Nephron progenitor cell (in vitro differentiated cells): ENCODE results near the gene KIAA0930.

Experiments
- DNase-seq: peaks from one replicate; pipeline ENCODE4 v3.0.0; 2021
- H3K27ac Mint-ChIP-seq: 2 replicates; pipeline ENCODE4 v1.8.0; 2021; ENCODE audit warnings: mild to moderate bottlenecking, moderate library complexity, mixed read lengths
- H3K27me3 Mint-ChIP-seq: 2 replicates; pipeline ENCODE4 v1.8.0; 2021; ENCODE audit warnings: mild to moderate bottlenecking, low read depth, mixed read lengths; ENCODE audit not compliant: poor library complexity
- H3K36me3 Mint-ChIP-seq: 2 replicates; pipeline ENCODE4 v1.8.0; 2021; ENCODE audit warnings: low read depth, mixed read lengths
- H3K4me1 Mint-ChIP-seq: 2 replicates; pipeline ENCODE4 v1.8.0; 2021; ENCODE audit warnings: mixed read lengths
- H3K4me3 Mint-ChIP-seq: 2 replicates; pipeline ENCODE4 v1.8.0; 2021; ENCODE audit warnings: mild to moderate bottlenecking, moderate library complexity, mixed read lengths
- H3K9me3 Mint-ChIP-seq: 2 replicates; pipeline ENCODE4 v1.8.0; 2021; ENCODE audit warnings: mild to moderate bottlenecking, moderate library complexity, mixed read lengths
- TF ChIP-seq, protein P1 (sequence below): fragments of 200-600 bp; sonication (generic); IDR thresholded peaks from 2 replicates; pipeline ENCODE4 v1.5.0; 2021; ENCODE audit warnings: antibody characterized with exemption

KIAA0930 gene

GRCh38 chr22:45179276-45180049 is 61.2 kb downstream of the KIAA0930 start:
- TF ChIP-seq, protein P1, sequence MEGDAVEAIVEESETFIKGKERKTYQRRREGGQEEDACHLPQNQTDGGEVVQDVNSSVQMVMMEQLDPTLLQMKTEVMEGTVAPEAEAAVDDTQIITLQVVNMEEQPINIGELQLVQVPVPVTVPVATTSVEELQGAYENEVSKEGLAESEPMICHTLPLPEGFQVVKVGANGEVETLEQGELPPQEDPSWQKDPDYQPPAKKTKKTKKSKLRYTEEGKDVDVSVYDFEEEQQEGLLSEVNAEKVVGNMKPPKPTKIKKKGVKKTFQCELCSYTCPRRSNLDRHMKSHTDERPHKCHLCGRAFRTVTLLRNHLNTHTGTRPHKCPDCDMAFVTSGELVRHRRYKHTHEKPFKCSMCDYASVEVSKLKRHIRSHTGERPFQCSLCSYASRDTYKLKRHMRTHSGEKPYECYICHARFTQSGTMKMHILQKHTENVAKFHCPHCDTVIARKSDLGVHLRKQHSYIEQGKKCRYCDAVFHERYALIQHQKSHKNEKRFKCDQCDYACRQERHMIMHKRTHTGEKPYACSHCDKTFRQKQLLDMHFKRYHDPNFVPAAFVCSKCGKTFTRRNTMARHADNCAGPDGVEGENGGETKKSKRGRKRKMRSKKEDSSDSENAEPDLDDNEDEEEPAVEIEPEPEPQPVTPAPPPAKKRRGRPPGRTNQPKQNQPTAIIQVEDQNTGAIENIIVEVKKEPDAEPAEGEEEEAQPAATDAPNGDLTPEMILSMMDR, result no peak
- Mint-ChIP-seq H3K27ac (no peak overlapping the region), H3K27me3 (no peaks in the 10 kb centered on the region), H3K9me3 (no peaks in the 10 kb centered on the region), H3K4me3 (no peak overlapping the region), H3K36me3 (peaks cover 95% of the 10 kb centered on the region), H3K4me1 (peaks cover 11% of the 10 kb centered on the region)
- no peak for DNase-seq

- no peaks in the 10 kb centered on the region for H3K27me3 Mint-ChIP-seq
- H3K9me3 Mint-ChIP-seq, result no peaks in the 10 kb centered on the region
- peaks cover 96% of the 10 kb centered on the region for H3K36me3 Mint-ChIP-seq
- H3K27ac Mint-ChIP-seq, result peak overlapping the region; percentile 12
- no peak overlapping the region for H3K4me3 Mint-ChIP-seq
- no peak for DNase-seq
- H3K4me1 Mint-ChIP-seq, result peaks cover 24% of the 10 kb centered on the region
- TF ChIP-seq, protein P1, result no peak
These were observed 67.7 kb downstream of the KIAA0930 start for GRCh38 chr22:45172881-45173585.

- no peak for DNase-seq
- TF ChIP-seq, protein P1, result no peak
- Mint-ChIP-seq H3K36me3 (peaks cover 93% of the 10 kb centered on the region), H3K27ac (no peak overlapping the region), H3K27me3 (no peaks in the 10 kb centered on the region), H3K4me3 (no peak overlapping the region), H3K4me1 (peaks cover 26% of the 10 kb centered on the region), H3K9me3 (no peaks in the 10 kb centered on the region)
These were observed 68.9 kb downstream of the KIAA0930 start for GRCh38 chr22:45171830-45172229.

DNA sequence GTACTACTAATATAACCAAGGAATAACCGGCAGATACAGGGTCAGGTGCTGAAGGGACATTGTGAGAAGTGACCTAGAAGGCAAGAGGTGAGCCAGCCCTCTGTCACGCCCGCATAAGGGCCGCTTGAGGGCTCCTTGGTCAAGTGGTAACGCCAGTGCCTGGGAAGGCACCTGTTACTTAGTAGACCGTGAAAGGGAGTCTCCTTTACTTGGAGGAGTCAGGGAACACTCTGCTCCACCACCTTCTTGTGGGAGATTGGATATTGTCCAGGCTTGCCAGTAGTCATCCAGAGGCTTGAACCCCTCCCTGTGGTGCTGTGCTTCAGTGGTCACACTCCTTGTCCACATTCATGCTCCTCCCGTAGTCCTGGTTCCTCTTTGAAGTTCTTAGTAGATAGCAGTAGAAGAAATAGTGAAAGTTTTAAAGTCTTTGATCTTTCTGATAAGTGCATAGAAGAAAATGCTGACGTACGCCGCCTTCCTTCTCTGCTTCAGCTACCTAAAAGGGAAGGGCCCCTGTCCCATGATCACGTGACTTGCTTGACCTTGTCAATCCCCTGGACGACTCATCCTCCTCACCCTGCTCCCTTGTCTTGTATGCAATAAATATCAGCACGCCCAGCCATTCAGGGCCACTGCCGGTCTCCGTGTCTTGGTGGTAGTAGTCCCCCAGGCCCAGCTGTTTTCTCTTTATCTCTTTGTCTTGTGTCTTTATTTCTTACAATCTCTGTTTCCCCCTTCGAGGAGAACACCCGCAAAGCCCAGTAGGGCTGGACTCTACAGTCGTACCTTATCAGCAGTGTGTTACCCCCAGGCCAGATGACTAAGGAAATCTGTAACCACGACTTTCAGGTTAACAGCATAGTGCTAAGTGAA is 70.9 kb downstream of the KIAA0930 start:
- TF ChIP-seq, protein P1, result no peak
- H3K36me3 Mint-ChIP-seq, result peaks cover 74% of the 10 kb centered on the region
- H3K27me3 Mint-ChIP-seq, result no peaks in the 10 kb centered on the region
- peaks cover 36% of the 10 kb centered on the region for H3K4me1 Mint-ChIP-seq
- peak overlapping the region; percentile 59 for H3K27ac Mint-ChIP-seq
- no peak overlapping the region for H3K4me3 Mint-ChIP-seq
- no peaks in the 10 kb centered on the region for H3K9me3 Mint-ChIP-seq
- DNase-seq, result no peak

DNA sequence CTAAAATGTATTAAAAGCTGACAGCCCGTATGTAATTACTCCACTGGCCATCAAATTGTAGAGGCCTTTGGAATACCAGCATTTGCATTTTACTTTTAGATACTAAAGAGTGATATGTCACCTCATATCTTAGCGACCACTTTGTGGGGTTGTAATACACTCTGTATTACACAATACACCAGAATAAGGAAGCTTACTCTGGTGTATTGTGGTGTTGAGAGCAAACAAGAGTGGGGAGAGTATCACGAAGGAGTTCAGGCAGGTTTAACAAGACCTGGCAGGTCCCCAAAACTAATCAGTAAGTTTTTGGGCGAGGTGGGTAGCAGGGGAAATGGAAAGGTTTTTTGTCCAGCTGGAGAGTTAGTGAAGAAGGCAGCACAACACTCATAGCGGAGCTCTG is 73.8 kb downstream of the KIAA0930 start:
- Mint-ChIP-seq H3K36me3 (peaks cover 51% of the 10 kb centered on the region), H3K9me3 (no peaks in the 10 kb centered on the region), H3K27ac (no peak overlapping the region), H3K27me3 (no peaks in the 10 kb centered on the region), H3K4me1 (peaks cover 47% of the 10 kb centered on the region), H3K4me3 (no peak overlapping the region)
- no peak for DNase-seq
- TF ChIP-seq, protein P1, result no peak
